ENCODE results near the gene CXCR6.

The CXCR6 gene

DNA sequence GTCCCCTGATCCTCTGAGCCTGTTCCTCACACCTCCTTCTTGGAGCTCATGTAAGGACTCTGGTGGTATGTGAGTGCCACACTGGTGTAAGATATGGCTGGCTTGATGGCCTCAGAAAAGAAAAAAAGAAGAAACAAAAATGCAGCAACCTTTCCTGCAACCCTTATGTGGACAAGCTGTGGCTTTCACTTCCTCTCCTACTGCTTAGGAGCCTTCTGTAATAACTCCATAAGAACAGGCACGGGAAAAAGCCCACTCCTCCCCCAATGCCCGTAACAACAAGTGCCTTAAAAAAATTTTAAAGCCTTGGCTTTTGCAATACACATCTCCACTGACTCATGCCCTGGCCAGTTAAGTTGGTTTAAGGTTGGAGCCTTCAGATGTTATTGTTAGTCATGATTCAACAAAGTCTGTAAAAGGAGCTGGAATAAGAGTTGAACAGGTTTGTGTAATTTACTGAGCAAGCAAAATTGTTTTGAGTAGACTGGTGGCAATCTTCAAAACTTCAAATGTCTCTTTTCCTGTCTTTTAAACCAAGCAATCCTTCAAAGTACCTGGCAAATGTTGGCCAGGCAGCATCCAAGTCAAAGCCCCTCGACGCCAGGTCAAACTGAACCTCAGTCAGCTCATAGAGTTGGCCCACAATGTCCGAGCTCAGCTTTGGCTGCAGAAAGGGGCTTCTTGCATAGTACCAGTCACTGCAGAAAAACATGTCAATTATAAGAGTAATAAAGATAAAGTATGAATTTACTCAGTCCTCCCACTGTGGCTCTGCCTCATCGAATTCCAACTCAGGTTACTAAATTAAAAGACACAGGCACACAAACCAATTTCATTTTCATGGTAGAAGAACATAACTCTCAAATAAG, 29.5 kb downstream of the CXCR6 start:
- no peaks in the 10 kb centered on the region for H3K27me3 ChIP-seq (ENCODE audit: low read depth, low read length)
- peaks cover 0 to 4% of the 10 kb centered on the region in 2 donors for H3K4me1 ChIP-seq (ENCODE audit: control insufficient read depth in 1 of 2, insufficient read depth in 2 of 2, low read length in 2 of 2)
- peak overlapping the region; percentile 56 for H3K27ac ChIP-seq (ENCODE audit: low read length)
- no peak overlapping the region for H3K4me3 ChIP-seq (ENCODE audit: low read depth in 1 of 2, low read length in 2 of 2)
- no peaks in the 10 kb centered on the region for H3K9me3 ChIP-seq (ENCODE audit: control insufficient read depth in 1 of 2, low read length in 2 of 2)
- peaks cover 51 to 56% of the 10 kb centered on the region in 2 donors for H3K36me3 ChIP-seq (ENCODE audit: control insufficient read depth in 1 of 2, insufficient read depth in 2 of 2, low read length in 2 of 2)

DNA sequence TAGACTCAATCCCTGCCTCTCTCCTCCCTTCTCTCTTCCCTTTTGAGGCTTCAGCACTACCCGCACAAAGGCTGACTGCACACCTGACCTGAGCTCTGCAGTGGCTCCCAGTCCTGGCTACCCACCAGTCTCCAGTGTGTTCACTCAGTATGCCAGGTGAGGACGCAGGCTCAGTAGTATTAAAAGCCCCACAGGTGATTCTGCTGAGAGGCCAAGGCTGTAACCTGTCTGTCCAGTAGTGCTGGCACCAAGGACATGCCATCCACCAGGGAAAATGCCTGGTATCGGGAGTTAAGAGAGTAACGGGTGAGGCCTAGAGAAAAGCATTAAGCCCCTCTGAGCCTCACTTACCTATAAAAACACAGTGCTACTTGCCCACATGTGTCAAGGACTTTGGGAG, 31.4 kb downstream of the CXCR6 start:
- H3K4me1 ChIP-seq (ENCODE audit: control insufficient read depth in 1 of 2, insufficient read depth in 2 of 2, low read length in 2 of 2): no peaks in the 10 kb centered on the region
- no peak overlapping the region for H3K27ac ChIP-seq (ENCODE audit: low read length)
- no peak overlapping the region for H3K4me3 ChIP-seq (ENCODE audit: low read depth in 1 of 2, low read length in 2 of 2)
- H3K9me3 ChIP-seq (ENCODE audit: control insufficient read depth in 1 of 2, low read length in 2 of 2): no peaks in the 10 kb centered on the region
- H3K36me3 ChIP-seq (ENCODE audit: control insufficient read depth in 1 of 2, insufficient read depth in 2 of 2, low read length in 2 of 2): peaks cover 56 to 59% of the 10 kb centered on the region in 2 donors
- H3K27me3 ChIP-seq (ENCODE audit: low read depth, low read length): no peaks in the 10 kb centered on the region

DNA sequence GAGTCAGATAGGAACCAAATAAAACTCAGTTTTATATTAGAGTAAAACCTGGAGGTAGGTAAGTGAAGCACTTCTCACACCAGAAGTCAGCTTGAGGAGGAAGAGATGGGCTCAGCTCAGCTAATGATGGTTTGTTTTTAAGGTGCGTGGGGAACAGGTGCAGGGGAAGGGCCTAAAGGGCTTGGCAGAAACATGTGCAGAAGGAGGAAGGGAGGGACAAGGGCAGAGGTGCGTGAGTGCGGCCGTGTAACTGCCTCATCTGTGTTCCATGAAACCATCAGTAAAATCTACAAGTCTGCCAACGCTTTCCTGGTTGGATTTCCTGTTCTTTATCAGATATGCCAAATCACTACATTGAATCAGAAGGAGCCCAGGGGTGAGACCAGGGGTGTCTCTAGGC, 32.4 kb downstream of the CXCR6 start:
- Histone ChIP-seq H3K27ac (ENCODE audit: low read length) (peak overlapping the region; percentile 1), H3K4me3 (ENCODE audit: low read depth in 1 of 2, low read length in 2 of 2) (no peak overlapping the region), H3K27me3 (ENCODE audit: low read depth, low read length) (no peaks in the 10 kb centered on the region), H3K4me1 (ENCODE audit: control insufficient read depth in 1 of 2, insufficient read depth in 2 of 2, low read length in 2 of 2) (no peaks in the 10 kb centered on the region), H3K36me3 (ENCODE audit: control insufficient read depth in 1 of 2, insufficient read depth in 2 of 2, low read length in 2 of 2) (peaks cover 56 to 62% of the 10 kb centered on the region in 2 donors), H3K9me3 (ENCODE audit: control insufficient read depth in 1 of 2, low read length in 2 of 2) (no peaks in the 10 kb centered on the region)

DNA sequence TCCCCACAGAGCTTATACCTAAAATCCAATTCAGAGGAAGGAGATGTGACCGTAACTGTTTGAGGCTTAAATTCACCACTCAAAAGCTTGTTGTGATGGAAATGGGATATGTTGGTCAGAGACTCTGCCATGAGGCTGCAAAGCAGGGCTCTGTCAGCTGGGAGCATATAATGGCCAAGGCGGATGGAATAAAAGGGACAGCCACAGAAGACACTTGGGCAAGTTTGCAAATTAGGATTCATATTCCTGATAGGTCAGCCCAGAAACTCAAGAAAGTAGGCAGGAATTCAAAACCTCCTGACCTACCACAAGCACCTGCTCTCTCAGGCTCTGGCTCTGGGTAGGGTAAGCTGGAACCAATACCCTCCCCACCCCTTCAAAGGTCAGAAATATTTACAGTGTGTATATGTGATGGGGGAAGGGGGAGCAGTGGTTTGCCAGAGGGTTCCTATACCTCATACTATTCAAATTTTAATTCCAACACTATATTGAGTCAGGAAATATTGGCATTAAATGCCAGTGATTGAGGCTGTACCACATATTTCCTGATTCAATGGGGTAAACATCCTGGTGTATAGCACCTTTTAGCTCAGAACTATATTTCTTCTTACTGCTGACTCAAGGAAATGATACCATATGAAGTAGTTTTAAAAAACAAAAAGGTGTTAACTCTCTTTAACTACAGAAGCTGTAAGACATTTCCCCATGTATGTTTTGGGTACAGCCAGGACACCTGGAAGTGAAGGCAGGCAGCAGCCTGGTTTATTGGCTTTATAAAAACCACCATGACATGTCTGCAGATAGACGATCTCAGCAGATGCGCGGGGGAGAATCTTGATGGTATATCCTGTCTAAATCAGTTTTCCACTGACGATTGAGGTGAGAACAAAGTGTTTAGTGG, 33.2 kb downstream of the CXCR6 start:
- Histone ChIP-seq H3K4me3 (ENCODE audit: low read depth in 1 of 2, low read length in 2 of 2) (no peak overlapping the region), H3K9me3 (ENCODE audit: control insufficient read depth in 1 of 2, low read length in 2 of 2) (no peaks in the 10 kb centered on the region), H3K4me1 (ENCODE audit: control insufficient read depth in 1 of 2, insufficient read depth in 2 of 2, low read length in 2 of 2) (no peaks in the 10 kb centered on the region), H3K27me3 (ENCODE audit: low read depth, low read length) (no peaks in the 10 kb centered on the region), H3K27ac (ENCODE audit: low read length) (peak overlapping the region; percentile 1), H3K36me3 (ENCODE audit: control insufficient read depth in 1 of 2, insufficient read depth in 2 of 2, low read length in 2 of 2) (peaks cover 63 to 69% of the 10 kb centered on the region in 2 donors)

DNA sequence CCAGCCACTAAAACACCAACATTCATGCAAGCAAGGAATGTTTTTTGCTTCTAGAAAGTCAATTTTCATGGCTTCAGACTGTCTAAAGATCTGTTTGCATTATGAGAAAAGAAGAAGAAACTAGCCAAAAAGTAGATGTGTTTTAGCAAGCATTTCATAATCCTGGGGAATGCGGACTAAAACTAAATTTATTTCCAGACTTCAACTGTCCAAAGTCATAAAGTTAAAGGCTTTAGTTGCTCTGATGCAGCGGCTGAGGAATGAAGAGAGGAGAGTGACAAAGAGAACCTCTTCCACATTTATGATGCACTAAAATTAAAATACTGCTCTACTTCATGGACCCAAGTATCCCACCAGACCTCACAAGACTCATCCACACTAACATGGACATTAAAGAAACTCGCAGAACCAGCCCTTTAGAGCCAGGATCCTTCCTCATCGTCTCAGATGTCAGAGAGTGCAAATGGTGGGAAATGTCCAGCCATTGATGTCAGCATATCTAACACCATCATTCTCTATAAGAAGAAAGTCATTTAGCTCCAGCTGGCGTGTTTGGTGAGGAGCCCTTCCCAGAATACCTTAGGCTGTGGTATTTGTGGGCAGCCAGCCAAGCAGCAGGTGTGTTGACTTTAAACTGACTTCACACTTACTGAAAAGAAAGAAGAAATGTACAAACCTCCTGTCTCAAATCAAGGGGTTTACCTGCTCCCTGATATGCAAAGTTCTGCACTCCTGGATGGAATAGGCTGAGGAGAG, 34.9 kb downstream of the CXCR6 start:
- Histone ChIP-seq H3K27ac (ENCODE audit: low read length) (no peak overlapping the region), H3K4me3 (ENCODE audit: low read depth in 1 of 2, low read length in 2 of 2) (no peak overlapping the region), H3K36me3 (ENCODE audit: control insufficient read depth in 1 of 2, insufficient read depth in 2 of 2, low read length in 2 of 2) (peaks cover 71 to 76% of the 10 kb centered on the region in 2 donors), H3K4me1 (ENCODE audit: control insufficient read depth in 1 of 2, insufficient read depth in 2 of 2, low read length in 2 of 2) (no peaks in the 10 kb centered on the region), H3K27me3 (ENCODE audit: low read depth, low read length) (no peaks in the 10 kb centered on the region), H3K9me3 (ENCODE audit: control insufficient read depth in 1 of 2, low read length in 2 of 2) (no peaks in the 10 kb centered on the region)

DNA sequence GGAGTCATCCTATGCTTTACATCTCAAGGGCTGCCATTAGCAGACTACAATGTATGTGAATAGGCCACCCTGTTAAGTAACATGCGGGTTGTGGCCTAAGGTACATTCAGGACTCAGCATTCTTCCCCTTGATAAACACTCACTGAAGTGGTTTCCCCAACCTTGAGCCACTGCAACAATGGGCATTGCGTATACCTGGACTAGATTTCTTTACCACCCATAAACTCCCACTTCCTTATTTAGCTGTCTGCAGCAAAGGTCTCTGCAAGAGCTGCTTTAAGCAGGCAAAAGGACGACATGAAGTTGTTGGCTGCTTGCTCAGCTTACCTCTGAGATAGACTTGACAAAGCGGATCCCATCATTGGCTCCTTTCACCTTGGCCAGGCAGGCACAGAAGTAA, 36.1 kb downstream of the CXCR6 start:
- H3K27ac ChIP-seq (ENCODE audit: low read length): no peak overlapping the region
- no peaks in the 10 kb centered on the region for H3K27me3 ChIP-seq (ENCODE audit: low read depth, low read length)
- H3K9me3 ChIP-seq (ENCODE audit: control insufficient read depth in 1 of 2, low read length in 2 of 2): no peaks in the 10 kb centered on the region
- H3K4me3 ChIP-seq (ENCODE audit: low read depth in 1 of 2, low read length in 2 of 2): no peak overlapping the region
- peaks cover 80 to 86% of the 10 kb centered on the region in 2 donors for H3K36me3 ChIP-seq (ENCODE audit: control insufficient read depth in 1 of 2, insufficient read depth in 2 of 2, low read length in 2 of 2)
- H3K4me1 ChIP-seq (ENCODE audit: control insufficient read depth in 1 of 2, insufficient read depth in 2 of 2, low read length in 2 of 2): no peaks in the 10 kb centered on the region

DNA sequence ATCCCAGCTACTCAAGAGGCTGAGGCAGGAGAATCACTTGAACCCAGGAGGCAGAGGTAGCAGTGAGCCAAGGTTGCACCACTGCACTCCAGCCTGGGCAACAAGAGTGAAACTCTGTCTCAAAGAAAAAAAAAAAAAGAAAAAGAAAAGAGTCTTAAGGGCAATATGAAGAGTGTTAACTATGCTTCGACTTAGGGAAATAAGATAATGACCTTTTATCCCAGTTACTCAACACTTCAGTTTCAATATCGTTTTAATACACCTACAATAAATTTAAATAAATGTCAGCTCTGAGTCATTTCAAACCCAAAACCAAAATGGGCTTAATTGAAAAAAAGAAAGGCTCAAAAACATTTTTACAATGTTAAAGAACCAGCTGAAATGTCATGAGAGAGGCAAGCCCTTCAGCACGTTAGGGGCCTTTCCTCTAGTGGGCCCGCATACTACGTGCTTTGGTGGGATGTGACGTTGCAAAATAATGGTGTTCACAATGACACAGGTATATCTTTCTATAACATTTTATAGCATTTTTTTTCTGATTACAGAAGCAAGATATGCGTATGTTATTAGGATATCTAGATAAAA, 37.1 kb downstream of the CXCR6 start:
- Histone ChIP-seq H3K36me3 (ENCODE audit: control insufficient read depth in 1 of 2, insufficient read depth in 2 of 2, low read length in 2 of 2) (peaks cover 72 to 79% of the 10 kb centered on the region in 2 donors), H3K4me1 (ENCODE audit: control insufficient read depth in 1 of 2, insufficient read depth in 2 of 2, low read length in 2 of 2) (peaks cover 6 to 7% of the 10 kb centered on the region in 2 donors), H3K27me3 (ENCODE audit: low read depth, low read length) (no peaks in the 10 kb centered on the region), H3K27ac (ENCODE audit: low read length) (no peak overlapping the region), H3K9me3 (ENCODE audit: control insufficient read depth in 1 of 2, low read length in 2 of 2) (no peaks in the 10 kb centered on the region), H3K4me3 (ENCODE audit: low read depth in 1 of 2, low read length in 2 of 2) (no peak overlapping the region)

DNA sequence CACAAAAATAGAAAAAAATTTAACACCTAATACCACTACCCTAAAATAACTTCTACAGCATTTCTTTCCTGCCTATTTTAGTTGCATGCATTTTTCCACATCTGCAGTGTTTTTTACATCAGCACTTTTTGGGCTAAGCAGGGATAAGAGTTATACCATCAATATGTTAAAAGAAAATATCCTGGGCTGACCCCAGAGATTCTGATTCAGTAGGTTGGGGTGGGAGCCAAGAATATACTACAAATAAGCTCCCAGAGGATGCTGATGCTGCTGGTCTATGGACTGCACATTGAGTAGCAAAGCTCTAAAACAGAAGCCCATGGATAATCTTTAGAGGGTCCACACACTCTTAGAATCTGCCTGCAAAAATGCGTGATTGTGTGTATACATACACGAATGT, 37.6 kb downstream of the CXCR6 start:
- H3K9me3 ChIP-seq (ENCODE audit: control insufficient read depth in 1 of 2, low read length in 2 of 2): no peaks in the 10 kb centered on the region
- no peak overlapping the region for H3K4me3 ChIP-seq (ENCODE audit: low read depth in 1 of 2, low read length in 2 of 2)
- H3K27ac ChIP-seq (ENCODE audit: low read length): peak overlapping the region; percentile 15
- H3K36me3 ChIP-seq (ENCODE audit: control insufficient read depth in 1 of 2, insufficient read depth in 2 of 2, low read length in 2 of 2): peaks cover 67 to 74% of the 10 kb centered on the region in 2 donors
- H3K4me1 ChIP-seq (ENCODE audit: control insufficient read depth in 1 of 2, insufficient read depth in 2 of 2, low read length in 2 of 2): peaks cover 11 to 12% of the 10 kb centered on the region in 2 donors
- H3K27me3 ChIP-seq (ENCODE audit: low read depth, low read length): no peaks in the 10 kb centered on the region

DNA sequence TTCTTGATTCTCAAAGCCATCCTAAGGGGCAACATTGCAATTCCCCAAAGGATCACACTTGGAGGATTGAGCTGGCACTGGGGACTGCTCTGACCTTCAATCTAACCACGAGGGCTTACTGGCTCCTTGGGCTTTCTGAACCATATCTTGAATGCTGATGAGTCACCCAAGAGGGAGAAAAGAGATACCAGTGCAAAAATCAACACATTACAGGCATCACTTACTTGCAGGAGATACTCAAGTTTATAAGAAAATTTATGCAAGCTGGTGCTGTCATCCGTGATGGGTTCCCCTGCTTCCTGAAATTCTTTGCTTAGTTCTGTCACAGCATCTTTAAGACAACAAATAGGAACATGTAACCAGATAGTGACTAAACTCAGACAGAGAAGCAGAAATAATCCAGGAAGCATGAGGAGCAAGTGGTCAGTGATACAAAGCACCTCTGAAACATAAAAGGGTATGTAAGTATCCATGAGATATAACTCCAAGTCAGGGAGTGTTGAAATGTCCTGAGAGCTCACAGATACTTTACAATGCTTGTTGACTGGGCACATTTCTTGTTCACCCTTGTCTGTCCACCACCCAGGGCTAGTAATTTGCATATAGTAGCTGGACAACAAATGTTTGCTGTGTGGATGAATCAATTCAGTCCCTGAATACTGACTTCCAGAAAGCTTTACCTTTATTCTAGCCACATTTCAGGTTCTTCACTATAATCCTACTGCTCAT, 38.2 kb downstream of the CXCR6 start:
- Histone ChIP-seq H3K4me1 (ENCODE audit: control insufficient read depth in 1 of 2, insufficient read depth in 2 of 2, low read length in 2 of 2) (peaks cover 18 to 19% of the 10 kb centered on the region in 2 donors), H3K9me3 (ENCODE audit: control insufficient read depth in 1 of 2, low read length in 2 of 2) (no peaks in the 10 kb centered on the region), H3K4me3 (ENCODE audit: low read depth in 1 of 2, low read length in 2 of 2) (no peak overlapping the region), H3K27ac (ENCODE audit: low read length) (peak overlapping the region; percentile 15), H3K27me3 (ENCODE audit: low read depth, low read length) (no peaks in the 10 kb centered on the region), H3K36me3 (ENCODE audit: control insufficient read depth in 1 of 2, insufficient read depth in 2 of 2, low read length in 2 of 2) (peaks cover 60 to 67% of the 10 kb centered on the region in 2 donors)

DNA sequence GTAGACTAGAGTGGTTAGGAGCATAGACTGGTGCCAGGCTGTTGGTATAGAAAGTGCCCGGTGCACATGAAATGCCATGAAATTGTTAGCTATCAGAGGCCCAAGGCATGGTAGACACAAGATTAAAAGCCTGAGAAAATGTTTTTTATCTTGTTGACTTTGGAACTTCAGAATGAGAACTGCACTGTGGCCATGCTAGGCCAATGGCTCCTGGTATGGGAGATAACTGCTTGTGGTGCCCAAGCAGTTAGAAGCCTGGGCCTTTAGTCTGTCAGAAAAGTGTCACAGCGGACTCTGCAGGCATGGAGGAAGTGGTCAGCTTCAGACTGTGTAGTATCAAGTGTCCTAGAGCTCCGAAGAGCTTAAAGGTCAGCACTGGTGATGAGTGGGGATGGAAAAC, 40.5 kb downstream of the CXCR6 start:
- H3K9me3 ChIP-seq (ENCODE audit: control insufficient read depth in 1 of 2, low read length in 2 of 2): no peaks in the 10 kb centered on the region
- peaks cover 40 to 42% of the 10 kb centered on the region in 2 donors for H3K4me1 ChIP-seq (ENCODE audit: control insufficient read depth in 1 of 2, insufficient read depth in 2 of 2, low read length in 2 of 2)
- H3K27me3 ChIP-seq (ENCODE audit: low read depth, low read length): no peaks in the 10 kb centered on the region
- no peak overlapping the region for H3K27ac ChIP-seq (ENCODE audit: low read length)
- peaks cover 47 to 51% of the 10 kb centered on the region in 2 donors for H3K36me3 ChIP-seq (ENCODE audit: control insufficient read depth in 1 of 2, insufficient read depth in 2 of 2, low read length in 2 of 2)
- no peak overlapping the region for H3K4me3 ChIP-seq (ENCODE audit: low read depth in 1 of 2, low read length in 2 of 2)
